Measurements from ENCODE around the gene FGGY.
"Not testable (repeated sequence)": the region's sequence is repeated elsewhere in the genome, so short reads cannot be mapped to it uniquely, and the experiment has no call there.

The FGGY gene

GRCh38 chr1:59290193-59290949 is 6.5 kb upstream of the FGGY start:
- peak; percentile 30 for DNase-seq

GRCh38 chr1:59291561-59291960 is 5.3 kb upstream of the FGGY start:
- no peak for DNase-seq

GRCh38 chr1:59292562-59292961 is 4.3 kb upstream of the FGGY start:
- DNase-seq: peak; percentile 48

- no peak for DNase-seq
These were observed 3.7 kb upstream of the FGGY start for GRCh38 chr1:59293206-59293605.

GRCh38 chr1:59293849-59294248 is 3.0 kb upstream of the FGGY start:
- DNase-seq: no peak

GRCh38 chr1:59294423-59294822 is 2.5 kb upstream of the FGGY start:
- no peak for DNase-seq

GRCh38 chr1:59295618-59296017 is 1.3 kb upstream of the FGGY start:
- no peak for DNase-seq

- DNase-seq: no peak
These were observed 1.2 kb downstream of the FGGY start for GRCh38 chr1:59298026-59298583.

- DNase-seq: no peak
These were observed 1.9 kb downstream of the FGGY start for GRCh38 chr1:59298710-59299346.

GRCh38 chr1:59299670-59300069 is 2.8 kb downstream of the FGGY start:
- DNase-seq: not testable (repeated sequence)

- DNase-seq: no peak
These were observed 5.4 kb downstream of the FGGY start for GRCh38 chr1:59302297-59302696.

- DNase-seq: no peak
These were observed 6.0 kb downstream of the FGGY start for GRCh38 chr1:59302871-59303270.

- no peak for DNase-seq
These were observed 8.3 kb downstream of the FGGY start for GRCh38 chr1:59305188-59305587.

GRCh38 chr1:59307591-59307990 is 10.7 kb downstream of the FGGY start:
- DNase-seq: no peak

- DNase-seq: no peak
These were observed 11.9 kb downstream of the FGGY start for GRCh38 chr1:59308839-59309238.

- no peak for DNase-seq
These were observed 12.5 kb downstream of the FGGY start for GRCh38 chr1:59309392-59309791.

- DNase-seq: no peak
These were observed 13.1 kb downstream of the FGGY start for GRCh38 chr1:59309795-59310548.

- no peak for DNase-seq
These were observed 13.8 kb downstream of the FGGY start for GRCh38 chr1:59310549-59311250.

- DNase-seq: no peak
These were observed 18.1 kb downstream of the FGGY start for GRCh38 chr1:59314776-59315528.

- no peak for DNase-seq
These were observed 18.9 kb downstream of the FGGY start for GRCh38 chr1:59315529-59316463.
